NCI-H2196 (cell line): ENCODE measurements around the gene SPIB.
"Not testable (repeated sequence)": the region's sequence is repeated elsewhere in the genome, so short reads cannot be mapped to it uniquely, and the experiment has no call there.

Experiments used
- DNase-seq: peaks from one replicate; lab custom pipeline; 2025; ENCODE audit not compliant: unreplicated experiment; lab: John Stamatoyannopoulos, UW

SPIB gene

GRCh38 chr19:50418176-50419021, at the start of gene SPIB:
TSS of gene SPIB (plus strand) at chr19:50418938. CDS start at chr19:50418963, 25 bp downstream.
- DNase-seq = no peak

DNA sequence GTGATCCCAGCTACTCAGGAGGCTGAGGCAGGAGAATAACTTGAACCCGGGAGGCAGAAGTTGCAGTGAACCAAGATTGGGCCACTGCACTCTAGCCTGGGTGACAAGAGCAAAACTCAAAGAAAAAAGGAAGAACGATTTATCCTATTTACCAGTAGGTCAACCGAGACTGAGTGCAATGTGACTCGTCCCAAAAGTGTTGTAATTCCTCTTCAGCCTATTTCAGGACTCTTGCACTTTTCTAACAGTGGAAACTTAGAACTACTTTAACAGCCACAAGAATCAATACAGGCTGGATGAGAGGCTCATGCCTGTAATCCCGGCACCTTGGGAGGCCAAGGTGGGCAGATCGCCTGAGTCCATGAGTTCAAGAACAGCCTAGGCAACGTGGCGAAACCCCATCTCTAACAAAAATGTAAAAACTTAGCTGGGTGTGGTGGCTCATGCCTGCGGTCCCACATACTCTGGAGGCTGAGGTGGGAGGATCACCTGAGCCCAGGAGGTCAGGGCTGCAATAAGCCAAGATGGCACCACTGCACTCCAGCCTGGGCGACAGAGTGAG, 46.7 kb upstream of the SPIB start:
- no peak for DNase-seq

DNA sequence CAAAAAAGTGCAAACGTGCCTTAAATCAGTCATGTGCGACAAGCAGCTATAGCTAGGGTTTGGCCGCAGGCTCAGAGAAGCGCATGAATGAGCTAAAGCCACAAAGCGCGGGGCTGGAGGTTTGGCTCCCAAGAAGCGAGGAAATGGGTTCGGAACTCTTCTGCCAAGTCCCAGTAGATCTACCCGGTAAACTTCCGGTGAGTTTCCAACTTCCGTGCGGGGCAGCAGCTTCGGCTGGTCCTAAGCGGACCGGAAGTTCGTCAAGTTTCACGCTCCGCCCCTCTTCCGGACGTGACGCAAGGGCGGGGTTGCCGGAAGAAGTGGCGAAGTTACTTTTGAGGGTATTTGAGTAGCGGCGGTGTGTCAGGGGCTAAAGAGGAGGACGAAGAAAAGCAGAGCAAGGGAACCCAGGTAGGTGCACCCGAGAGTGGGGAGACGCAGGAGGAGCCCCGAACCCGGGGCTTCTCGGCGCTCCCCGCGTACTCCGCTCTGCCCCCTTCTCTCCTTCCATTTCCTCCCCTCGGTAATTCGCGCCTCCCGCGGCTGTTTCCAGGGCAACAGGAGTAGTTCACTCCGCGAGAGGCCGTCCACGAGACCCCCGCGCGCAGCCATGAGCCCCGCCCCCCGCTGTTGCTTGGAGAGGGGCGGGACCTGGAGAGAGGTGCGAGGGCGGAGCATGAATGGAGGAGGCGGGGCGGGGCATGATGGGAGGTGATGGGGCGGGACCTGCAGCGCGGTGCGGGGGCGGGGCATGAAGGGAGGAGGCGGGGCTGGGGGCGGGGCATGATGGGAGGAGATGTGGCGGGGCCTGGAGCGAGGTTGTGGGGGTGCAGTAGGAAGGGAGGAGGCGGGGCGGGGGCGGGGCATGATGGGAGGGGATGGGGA, 42.3 kb upstream of the SPIB start, which contains the start of gene NR1H2:
NR1H2 (plus strand) TSS at position 292 of the 885 bp plus-strand sequence. CDS start 1,149 bp downstream, outside the sequence.
- peak; percentile 98 for DNase-seq

GRCh38 chr19:50377051-50377461, 41.7 kb upstream of the SPIB start:
- DNase-seq = peak; percentile 86

GRCh38 chr19:50377517-50377916, 41.2 kb upstream of the SPIB start:
- no peak for DNase-seq

DNA sequence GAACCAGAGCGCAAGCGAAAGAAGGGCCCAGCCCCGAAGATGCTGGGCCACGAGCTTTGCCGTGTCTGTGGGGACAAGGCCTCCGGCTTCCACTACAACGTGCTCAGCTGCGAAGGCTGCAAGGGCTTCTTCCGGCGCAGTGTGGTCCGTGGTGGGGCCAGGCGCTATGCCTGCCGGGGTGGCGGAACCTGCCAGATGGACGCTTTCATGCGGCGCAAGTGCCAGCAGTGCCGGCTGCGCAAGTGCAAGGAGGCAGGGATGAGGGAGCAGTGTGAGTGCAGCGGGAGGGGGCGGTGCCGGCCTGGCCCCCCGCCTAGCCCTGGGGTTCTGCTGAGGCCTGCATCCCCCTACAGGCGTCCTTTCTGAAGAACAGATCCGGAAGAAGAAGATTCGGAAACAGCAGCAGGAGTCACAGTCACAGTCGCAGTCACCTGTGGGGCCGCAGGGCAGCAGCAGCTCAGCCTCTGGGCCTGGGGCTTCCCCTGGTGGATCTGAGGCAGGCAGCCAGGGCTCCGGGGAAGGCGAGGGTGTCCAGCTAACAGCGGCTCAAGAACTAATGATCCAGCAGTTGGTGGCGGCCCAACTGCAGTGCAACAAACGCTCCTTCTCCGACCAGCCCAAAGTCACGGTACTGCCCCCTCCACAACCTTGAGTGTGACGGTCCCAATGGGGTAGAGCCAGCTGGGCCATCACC, 40.4 kb upstream of the SPIB start:
- DNase-seq = no peak

- no peak for DNase-seq
These were observed 39.9 kb upstream of the SPIB start for GRCh38 chr19:50378863-50379236.

DNA sequence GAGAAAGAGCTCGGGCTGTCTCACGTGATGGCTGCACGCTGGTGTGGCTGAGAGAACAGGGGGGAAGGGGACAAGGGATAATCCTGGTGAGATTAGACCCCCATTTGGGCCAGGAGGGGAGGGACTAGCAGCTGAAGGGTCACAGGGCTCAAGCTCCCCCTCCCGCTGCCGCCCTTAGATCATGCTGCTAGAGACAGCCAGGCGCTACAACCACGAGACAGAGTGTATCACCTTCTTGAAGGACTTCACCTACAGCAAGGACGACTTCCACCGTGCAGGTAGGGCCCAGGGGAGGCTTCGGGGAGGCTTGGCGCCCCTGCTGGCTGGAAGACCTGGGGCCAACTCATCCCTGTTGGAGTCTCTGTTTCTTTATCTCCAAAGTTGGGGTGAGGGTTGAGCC, 39.1 kb upstream of the SPIB start:
- DNase-seq = no peak

GRCh38 chr19:50380137-50380536, 38.6 kb upstream of the SPIB start:
- DNase-seq = no peak

GRCh38 chr19:50380751-50381151, 38.0 kb upstream of the SPIB start:
- no peak for DNase-seq

DNA sequence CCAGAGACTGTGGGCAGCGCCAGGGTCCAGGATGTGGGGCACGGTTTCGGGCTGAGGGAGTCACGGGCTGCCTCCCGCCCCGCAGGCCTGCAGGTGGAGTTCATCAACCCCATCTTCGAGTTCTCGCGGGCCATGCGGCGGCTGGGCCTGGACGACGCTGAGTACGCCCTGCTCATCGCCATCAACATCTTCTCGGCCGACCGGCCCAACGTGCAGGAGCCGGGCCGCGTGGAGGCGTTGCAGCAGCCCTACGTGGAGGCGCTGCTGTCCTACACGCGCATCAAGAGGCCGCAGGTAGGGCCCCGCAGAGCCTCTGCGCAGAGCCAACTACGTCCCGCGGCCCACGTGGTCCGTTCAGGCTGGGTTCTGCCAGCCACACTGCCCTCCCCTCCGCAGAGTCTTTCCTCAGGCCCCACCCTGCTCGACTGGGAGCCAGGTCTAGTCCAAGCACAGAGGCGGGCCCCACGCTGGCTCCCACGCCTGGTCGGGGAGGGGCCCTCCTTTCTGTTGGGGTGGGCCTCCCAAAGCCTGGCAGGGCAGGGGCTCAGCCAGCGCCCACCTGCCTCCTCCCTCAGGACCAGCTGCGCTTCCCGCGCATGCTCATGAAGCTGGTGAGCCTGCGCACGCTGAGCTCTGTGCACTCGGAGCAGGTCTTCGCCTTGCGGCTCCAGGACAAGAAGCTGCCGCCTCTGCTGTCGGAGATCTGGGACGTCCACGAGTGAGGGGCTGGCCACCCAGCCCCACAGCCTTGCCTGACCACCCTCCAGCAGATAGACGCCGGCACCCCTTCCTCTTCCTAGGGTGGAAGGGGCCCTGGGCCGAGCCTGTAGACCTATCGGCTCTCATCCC, 36.6 kb upstream of the SPIB start:
- no peak for DNase-seq

GRCh38 chr19:50383001-50383851, 35.5 kb upstream of the SPIB start:
- no peak for DNase-seq

GRCh38 chr19:50383852-50384684, 34.7 kb upstream of the SPIB start, which contains the start of gene POLD1:
TSS of gene POLD1 (plus strand) at chr19:50384347. CDS start at chr19:50398852, 14,505 bp downstream.
- peak; percentile 99 for DNase-seq

DNA sequence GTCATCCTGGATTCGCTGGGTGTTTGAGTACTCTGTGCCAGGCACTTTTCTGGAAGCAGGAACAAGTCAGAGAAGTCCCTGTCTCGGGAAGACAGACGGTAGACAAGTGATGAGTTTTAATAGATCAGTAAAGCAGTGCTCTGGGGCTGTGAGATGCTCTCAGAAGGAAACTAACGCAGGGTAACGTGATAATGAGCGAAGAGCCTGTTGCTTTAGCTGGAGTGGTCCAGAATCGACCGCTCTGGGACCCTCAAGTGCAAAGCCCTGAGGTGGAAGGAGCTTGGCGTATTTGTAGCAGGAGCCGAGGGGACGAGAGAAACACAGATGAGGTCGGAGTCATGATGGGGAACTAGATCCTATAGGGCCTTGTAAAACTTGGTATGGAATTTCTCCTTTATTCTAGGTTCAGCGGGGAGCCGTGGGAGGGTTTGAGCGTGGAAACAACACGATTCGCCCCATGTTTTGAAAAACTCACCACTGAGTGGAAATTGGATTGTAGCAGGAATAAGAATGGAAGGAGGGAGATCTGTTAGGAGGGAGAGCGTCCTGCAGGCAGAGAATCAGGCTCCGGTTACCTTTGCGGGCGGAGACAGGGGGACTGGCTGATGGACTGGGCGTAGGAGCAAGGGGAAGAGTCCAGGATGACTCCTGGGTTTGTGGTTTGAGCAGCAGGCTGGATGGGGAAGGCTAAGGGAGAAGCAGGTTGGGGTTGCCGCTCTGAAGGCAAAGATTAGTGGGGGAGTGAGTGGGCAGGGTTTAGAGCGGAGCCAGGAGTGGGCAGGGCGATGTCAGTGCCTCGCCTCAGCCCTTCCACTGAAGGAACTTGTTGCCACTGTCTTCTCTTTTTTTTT, 33.8 kb upstream of the SPIB start:
- no peak for DNase-seq

DNA sequence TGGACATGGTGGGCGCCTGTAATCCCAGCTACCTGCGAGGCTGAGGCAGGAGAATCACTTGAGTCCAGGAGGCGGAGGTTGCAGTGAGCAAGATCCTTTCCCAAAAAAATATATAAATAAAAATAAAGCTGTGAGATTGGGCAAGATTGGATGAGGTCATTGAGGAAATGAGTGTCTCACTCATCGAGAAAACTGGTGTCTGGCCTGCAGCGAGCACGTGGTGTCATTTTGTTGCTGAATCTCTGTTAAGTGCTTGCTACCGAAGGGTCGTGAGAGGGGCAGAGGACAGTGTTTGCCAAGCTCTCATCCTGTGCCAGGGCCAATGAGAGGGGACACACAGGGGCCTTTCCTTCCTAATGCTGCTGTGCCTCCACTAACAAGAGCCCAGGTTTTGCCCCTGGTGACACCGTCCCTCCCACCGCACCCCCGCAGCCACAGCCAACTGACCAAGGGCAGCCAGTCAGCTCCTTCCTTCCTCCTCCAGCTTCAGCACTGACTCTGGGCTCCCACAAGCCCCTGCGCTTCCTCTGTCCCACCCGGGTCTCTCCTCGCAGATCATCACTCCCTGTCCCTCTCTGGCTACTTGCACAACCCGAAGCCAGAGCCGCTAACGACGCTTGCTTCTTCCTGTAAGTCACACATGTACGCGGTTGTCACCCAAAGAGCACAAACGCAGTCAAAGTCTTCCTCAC, 31.4 kb upstream of the SPIB start:
- no peak for DNase-seq

DNA sequence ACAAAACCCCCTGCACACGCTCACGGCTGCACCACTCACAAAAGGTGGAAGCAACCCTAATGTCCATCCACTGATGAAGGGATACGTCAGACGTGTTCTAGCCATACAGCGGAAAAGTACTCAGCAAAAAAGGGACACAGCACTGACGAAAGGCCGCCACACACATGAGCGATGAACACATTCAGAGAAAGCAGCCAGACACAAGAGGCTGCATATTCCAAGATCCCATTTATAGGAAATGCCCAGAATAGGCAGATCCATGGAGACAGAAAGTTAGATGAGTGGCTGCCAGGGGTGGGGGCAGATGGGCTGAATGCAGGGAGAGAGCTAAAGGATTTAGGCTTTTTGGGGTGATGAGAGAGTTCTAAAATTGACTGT, 30.9 kb upstream of the SPIB start:
- no peak for DNase-seq

DNA sequence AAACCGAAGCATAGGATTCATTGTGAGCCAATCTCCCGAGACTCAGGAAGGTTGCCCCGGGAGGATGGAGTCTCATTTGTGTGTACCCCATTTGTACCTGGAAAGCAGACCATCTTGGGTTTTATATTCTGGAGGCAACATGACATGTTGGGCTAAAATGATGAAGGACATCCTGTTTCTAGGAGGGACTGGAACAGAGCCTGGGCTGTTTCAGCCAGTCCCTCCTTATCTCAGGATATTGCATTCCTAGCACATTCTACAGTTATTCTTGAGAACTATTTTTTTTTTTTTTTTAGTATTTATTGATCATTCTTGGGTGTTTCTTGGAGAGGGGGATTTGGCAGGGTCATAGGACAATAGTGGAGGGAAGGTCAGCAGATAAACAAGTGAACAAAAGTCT, 28.4 kb upstream of the SPIB start:
- DNase-seq = not testable (repeated sequence)
